ENCODE results near the gene PDE6C. TPM values are rescaled to one million over a fixed set of nuclear protein-coding genes. Genes with fewer than 3 reads are reported as not detected.
"Not testable (repeated sequence)": the region's sequence is repeated elsewhere in the genome, so short reads cannot be mapped to it uniquely, and the experiment has no call there.

PDE6C gene
- total and polyA plus RNA-seq, 2 of the 8 experiments (the other 6 are each of a cell fraction or from before 2014, with no cell fraction given) = not detected

DNA sequence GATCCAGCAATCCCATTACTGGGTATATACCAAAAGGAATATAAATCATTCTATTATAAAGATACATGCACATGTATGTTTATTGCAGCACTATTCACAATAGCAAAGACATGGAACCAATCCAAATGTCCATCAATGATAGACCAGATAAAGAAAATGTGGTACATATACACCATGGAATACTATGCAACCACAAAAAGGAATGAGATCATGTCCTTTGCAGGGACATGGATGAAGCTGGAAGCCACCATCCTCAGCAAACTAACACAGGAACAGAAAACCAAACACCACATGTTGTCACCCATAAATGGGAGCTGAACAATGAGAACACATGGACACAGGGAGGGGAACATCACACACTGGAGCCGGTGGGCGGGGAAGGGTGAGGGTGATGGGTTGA lies 84.2 kb downstream of the PDE6C start:
- H4K5ac ChIP-seq (ENCODE audit: insufficient read length, low read depth, low read length); H2BK120ac ChIP-seq (replicated peaks; ENCODE audit: low read depth, low read length); H2BK15ac ChIP-seq (ENCODE audit: low read length); H3K4me1 ChIP-seq (replicated peaks in 1 of 4; ENCODE audit: control insufficient read depth in 3 of 4, insufficient read depth in 4 of 4, low read length in 3 of 4); H3K79me2 ChIP-seq (ENCODE audit: control insufficient read depth in 1 of 2, insufficient read depth in 2 of 2, low read length in 2 of 2); POLR2A ChIA-PET (ENCODE audit: partially characterized antibody); H2BK12ac ChIP-seq (ENCODE audit: low read depth, low read length); H2AFZ ChIP-seq (ENCODE audit: low read length); H3K23me2 ChIP-seq (ENCODE audit: low read depth, low read length); H2AK5ac ChIP-seq (ENCODE audit: low read depth, low read length); H3K14ac ChIP-seq (ENCODE audit: insufficient read length); H2BK20ac ChIP-seq (ENCODE audit: low read length); H4K8ac ChIP-seq (ENCODE audit: extremely low read depth, insufficient read depth, low read length); H4K20me1 ChIP-seq (replicated peaks in 1 of 2; ENCODE audit: control insufficient read depth in 1 of 2, insufficient read depth in 2 of 2, low read length in 2 of 2); H3K9me3 ChIP-seq (ENCODE audit: insufficient read depth in 2 of 2, low read depth in 1 of 2, low read length in 1 of 2); FAIRE-seq; H3K56ac ChIP-seq (replicated peaks; ENCODE audit: insufficient read length, low read depth, low read length); H3K79me1 ChIP-seq (ENCODE audit: low read depth, low read length); DNase-seq (ENCODE audit: low read depth in 1 of 2, low spot score in 2 of 2); H3K4me2 ChIP-seq (ENCODE audit: insufficient read depth in 1 of 2, low read depth in 2 of 2, low read length in 2 of 2); H3K18ac ChIP-seq (ENCODE audit: extremely low read depth, low read length); H3K27ac ChIP-seq (ENCODE audit: low read depth, low read length); H3K4me3 ChIP-seq (ENCODE audit: extremely low read depth in 1 of 4, insufficient read depth in 2 of 4, low read depth in 3 of 4, low read length in 4 of 4); H2BK5ac ChIP-seq (ENCODE audit: low read depth, low read length); H3K9ac ChIP-seq (replicated peaks in 1 of 4; ENCODE audit: extremely low read depth in 1 of 4, low read depth in 3 of 4, low read length in 3 of 4); H4K91ac ChIP-seq (replicated peaks; ENCODE audit: insufficient read length, low read length); H3K4ac ChIP-seq (replicated peaks; ENCODE audit: insufficient read length, low read depth, low read length); H3K27me3 ChIP-seq (replicated peaks in 1 of 4; ENCODE audit: control insufficient read depth in 3 of 4, extremely low read depth in 1 of 4, insufficient read depth in 3 of 4, low read length in 3 of 4); H3K23ac ChIP-seq (ENCODE audit: insufficient read length): not testable (repeated sequence)
- CTCF ChIA-PET (ENCODE audit: partially characterized antibody) = interaction anchor here (0.6 to 1.8 kb wide), 4 partner anchors 11 to 23 kb away, joined by 3 to 5 read pairs (median 3); no protein-coding TSS in a partner anchor
- H3K36me3 ChIP-seq (ENCODE audit: control insufficient read depth in 2 of 4, insufficient read depth in 4 of 4, low read length in 3 of 4) = peaks cover 0 to 71% (median 25%) of the 10 kb centered on the region in 4 experiments; a peak in 7 of 8 replicates
- WGBS, 2 experiments (ENCODE audit: extremely low coverage in 1 of 2, insufficient coverage in 1 of 2, insufficient read length in 1 of 2, insufficient replicate concordance in 2 of 2, low coverage in 1 of 2, low lambda C conversion rate in 2 of 2, missing lambda C conversion rate in 1 of 2) = 81% methylated on average over 2 of the region's 2 CpGs; no CpG with 5 or more reads in 1 of the 2 experiments

Data from H1 (cell line).